GM18951 (cell line): ENCODE data around the gene DCP1B.
"Not testable (repeated sequence)": the region's sequence is repeated elsewhere in the genome, so short reads cannot be mapped to it uniquely, and the experiment has no call there.

ENCODE experiments used
- POLR2A ChIP-seq: IDR thresholded peaks from 4 replicates; pipeline ENCODE4 v1.6.1; 2011; ENCODE audit warnings: mild to moderate bottlenecking; ENCODE audit not compliant: insufficient read length, insufficient read depth; ENCODE audit errors: extremely low read depth
- in situ Hi-C: fragments of 300-500 bp; cut with MboI; formaldehyde crosslinking; loops from one replicate; pipeline ENCODE4 v1.12.0; 2022; ENCODE audit warnings: low sequenced_read_pairs, mixed read lengths, inconsistent platforms; ENCODE audit not compliant: unreplicated experiment

Gene DCP1B

GRCh38 chr12:1974812-1975211 lies 29.4 kb downstream of the DCP1B start:
- in situ Hi-C loops, result no loop called here
- no peak for TF ChIP-seq POLR2A

GRCh38 chr12:1972856-1973317 lies 31.4 kb downstream of the DCP1B start:
- in situ Hi-C loops, result no loop called here

GRCh38 chr12:1972260-1972659 lies 32.0 kb downstream of the DCP1B start:
- in situ Hi-C loops, result no loop called here
- TF ChIP-seq POLR2A, result no peak

More at GRCh38 chr12:1972856-1973317, 31.4 kb downstream of the DCP1B start:
- no peak for TF ChIP-seq POLR2A

GRCh38 chr12:1970331-1970900 lies 33.8 kb downstream of the DCP1B start:
- in situ Hi-C loops, result no loop called here
- TF ChIP-seq POLR2A, result no peak

- in situ Hi-C loops, result no loop called here
Observed at GRCh38 chr12:1966561-1967226, 37.6 kb downstream of the DCP1B start.

GRCh38 chr12:1965916-1966315 lies 38.3 kb downstream of the DCP1B start:
- in situ Hi-C loops, result no loop called here
- TF ChIP-seq POLR2A, result no peak

More at GRCh38 chr12:1966561-1967226, 37.6 kb downstream of the DCP1B start:
- no peak for TF ChIP-seq POLR2A

- in situ Hi-C loops, result no loop called here
- TF ChIP-seq POLR2A, result no peak
Observed at GRCh38 chr12:1962051-1963020, 41.9 kb downstream of the DCP1B start.

- in situ Hi-C loops, result no loop called here
- TF ChIP-seq POLR2A, result no peak
Observed at GRCh38 chr12:1956716-1957115, 47.5 kb downstream of the DCP1B start.

- in situ Hi-C loops, result no loop called here
- TF ChIP-seq POLR2A, result no peak
Observed at GRCh38 chr12:1949771-1950470, 54.3 kb downstream of the DCP1B start.

GRCh38 chr12:1948883-1949282 lies 55.4 kb downstream of the DCP1B start:
- no peak for TF ChIP-seq POLR2A
- in situ Hi-C loops, result no loop called here

GRCh38 chr12:1947081-1947480 lies 57.2 kb downstream of the DCP1B start:
- TF ChIP-seq POLR2A, result no peak
- in situ Hi-C loops, result no loop called here

GRCh38 chr12:1946296-1946695 lies 58.0 kb downstream of the DCP1B start:
- in situ Hi-C loops, result no loop called here
- TF ChIP-seq POLR2A, result no peak

- in situ Hi-C loops, result not testable (repeated sequence)
Observed at GRCh38 chr12:1945502-1945901, 58.8 kb downstream of the DCP1B start.
